DND-41 (cell line): Measurements from ENCODE around the gene HS3ST3B1.

Experiments
- ATAC-seq: fragments of 200-7000 bp; cut with Tn5 transposase; 3 replicates; pipeline ENCODE4 v1.9.1; 2021; ENCODE audit warnings: low read depth; ENCODE audit not compliant: insufficient read depth
- DNase-seq: peaks from one replicate; pipeline ENCODE4 v3.0.0-alpha.2; 2020
- H2AFZ ChIP-seq: 2 replicates; pipeline ENCODE4 v1.6.0; 2012; ENCODE audit warnings: low read depth, low read length
- H3K27ac ChIP-seq: 2 replicates; pipeline ENCODE4 v1.5.1; 2012; ENCODE audit warnings: low read length, inconsistent platforms
- H3K27me3 ChIP-seq: fragments of 200-600 bp; sonication (generic); 2 replicates; pipeline ENCODE4 v1.6.0; 2012; ENCODE audit warnings: low read length, mild to moderate bottlenecking, inconsistent platforms; ENCODE audit not compliant: insufficient read depth, poor library complexity
- H3K36me3 ChIP-seq: 2 replicates; pipeline ENCODE4 v1.5.1; 2012; ENCODE audit warnings: low read length, inconsistent platforms; ENCODE audit not compliant: insufficient read depth
- H3K4me1 ChIP-seq: 2 replicates; pipeline ENCODE4 v1.5.1; 2012; ENCODE audit warnings: mild to moderate bottlenecking, low read length; ENCODE audit not compliant: insufficient read depth
- H3K4me2 ChIP-seq: 2 replicates; pipeline ENCODE4 v1.6.0; 2012; ENCODE audit warnings: mild to moderate bottlenecking, moderate library complexity, low read length, inconsistent platforms; ENCODE audit not compliant: insufficient read depth
- H3K4me3 ChIP-seq, 2 experiments: fragments of 200-600 bp in 1 of 2; shearing (Covaris generic) in 1 of 2; 2 replicates each; pipeline ENCODE4 v1.5.1; 2012 to 2016; ENCODE audit warnings: inconsistent platforms in 2 of 2, low read length in 2 of 2, mild to moderate bottlenecking in 2 of 2, low read depth in 1 of 2, moderate library complexity in 1 of 2
- H3K79me2 ChIP-seq: 2 replicates; pipeline ENCODE4 v1.6.0; 2012; ENCODE audit warnings: low read length, inconsistent platforms; ENCODE audit not compliant: insufficient read depth
- H3K9ac ChIP-seq: 2 replicates; pipeline ENCODE4 v1.6.0; 2012; ENCODE audit warnings: low read depth, mild to moderate bottlenecking, inconsistent platforms, low read length, moderate library complexity
- H3K9me3 ChIP-seq: 2 replicates; pipeline ENCODE4 v1.5.1; 2012; ENCODE audit warnings: low read length, moderate library complexity, mild to moderate bottlenecking, inconsistent platforms; ENCODE audit not compliant: insufficient read depth, severe bottlenecking
- H4K20me1 ChIP-seq: 2 replicates; pipeline ENCODE4 v1.6.0; 2012; ENCODE audit warnings: low read length; ENCODE audit not compliant: insufficient read depth
- EZH2 ChIP-seq: IDR thresholded peaks from 3 replicates; pipeline ENCODE4 v1.6.1; 2012; ENCODE audit warnings: borderline replicate concordance, low read depth, mild to moderate bottlenecking, moderate library complexity, low read length, inconsistent platforms; ENCODE audit not compliant: severe bottlenecking
- TF ChIP-seq, protein P1 (sequence below): IDR thresholded peaks from 2 replicates; pipeline ENCODE4 v1.5.1; 2012; ENCODE audit warnings: borderline replicate concordance, low read length, moderate library complexity, mild to moderate bottlenecking; ENCODE audit not compliant: poor library complexity, severe bottlenecking; ENCODE audit errors: extremely low read depth

The HS3ST3B1 gene

DNA sequence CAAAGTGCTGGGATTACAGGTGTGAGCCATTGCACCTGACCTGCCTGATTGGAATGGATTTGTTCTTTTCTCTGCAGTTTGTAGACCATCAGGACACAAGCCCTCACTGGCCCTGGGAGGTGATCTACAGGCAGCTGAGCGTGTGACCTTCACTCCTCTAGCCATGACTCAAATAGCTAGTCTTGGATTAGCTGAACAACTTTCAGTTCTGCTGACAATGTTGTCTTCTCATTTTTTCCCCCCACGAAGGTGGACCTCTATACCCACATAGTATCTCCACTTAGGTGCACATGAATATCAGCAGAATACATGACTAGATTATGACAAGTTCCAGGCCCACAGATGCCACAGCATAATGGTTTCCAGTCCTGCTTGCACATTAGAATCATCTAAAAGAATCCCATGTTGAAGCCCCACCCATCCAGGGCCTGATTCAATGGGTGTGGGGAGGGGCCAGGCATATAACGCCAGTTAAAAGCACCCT, 36.8 kb downstream of the HS3ST3B1 start:
- no peak for ATAC-seq
- H3K9ac ChIP-seq: no peak overlapping the region
- no peaks in the 10 kb centered on the region for H3K27me3 ChIP-seq
- no peak for DNase-seq
- H4K20me1 ChIP-seq: no peaks in the 10 kb centered on the region; the same call in 1 of the 2 replicates
- no peaks in the 10 kb centered on the region for H3K9me3 ChIP-seq
- H3K79me2 ChIP-seq: peaks cover 58% of the 10 kb centered on the region
- peaks cover 6% of the 10 kb centered on the region; the same call in 1 of the 2 replicates for H3K36me3 ChIP-seq
- TF ChIP-seq EZH2: no peak
- TF ChIP-seq, protein P1, sequence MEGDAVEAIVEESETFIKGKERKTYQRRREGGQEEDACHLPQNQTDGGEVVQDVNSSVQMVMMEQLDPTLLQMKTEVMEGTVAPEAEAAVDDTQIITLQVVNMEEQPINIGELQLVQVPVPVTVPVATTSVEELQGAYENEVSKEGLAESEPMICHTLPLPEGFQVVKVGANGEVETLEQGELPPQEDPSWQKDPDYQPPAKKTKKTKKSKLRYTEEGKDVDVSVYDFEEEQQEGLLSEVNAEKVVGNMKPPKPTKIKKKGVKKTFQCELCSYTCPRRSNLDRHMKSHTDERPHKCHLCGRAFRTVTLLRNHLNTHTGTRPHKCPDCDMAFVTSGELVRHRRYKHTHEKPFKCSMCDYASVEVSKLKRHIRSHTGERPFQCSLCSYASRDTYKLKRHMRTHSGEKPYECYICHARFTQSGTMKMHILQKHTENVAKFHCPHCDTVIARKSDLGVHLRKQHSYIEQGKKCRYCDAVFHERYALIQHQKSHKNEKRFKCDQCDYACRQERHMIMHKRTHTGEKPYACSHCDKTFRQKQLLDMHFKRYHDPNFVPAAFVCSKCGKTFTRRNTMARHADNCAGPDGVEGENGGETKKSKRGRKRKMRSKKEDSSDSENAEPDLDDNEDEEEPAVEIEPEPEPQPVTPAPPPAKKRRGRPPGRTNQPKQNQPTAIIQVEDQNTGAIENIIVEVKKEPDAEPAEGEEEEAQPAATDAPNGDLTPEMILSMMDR: no peak
- H3K4me2 ChIP-seq: no peak overlapping the region
- H3K27ac ChIP-seq: no peak overlapping the region
- no peak overlapping the region for H2AFZ ChIP-seq
- no peak overlapping the region for H3K4me3 ChIP-seq
- peaks cover 9% of the 10 kb centered on the region; the same call in 1 of the 2 replicates for H3K4me1 ChIP-seq

GRCh38 chr17:14340857-14341754, 40.2 kb downstream of the HS3ST3B1 start:
- Histone ChIP-seq H3K36me3 (peaks cover 13% of the 10 kb centered on the region), H3K9me3 (no peaks in the 10 kb centered on the region), H2AFZ (no peak overlapping the region), H3K4me2 (no peak overlapping the region), H4K20me1 (no peaks in the 10 kb centered on the region; the same call in 1 of the 2 replicates), H3K27ac (no peak overlapping the region), H3K79me2 (peaks cover 38% of the 10 kb centered on the region), H3K4me1 (no peaks in the 10 kb centered on the region), H3K27me3 (no peaks in the 10 kb centered on the region), H3K9ac (no peak overlapping the region), H3K4me3 (no peak overlapping the region)
- TF ChIP-seq EZH2: no peak
- TF ChIP-seq, protein P1: no peak
- no peak for ATAC-seq
- no peak for DNase-seq

DNA sequence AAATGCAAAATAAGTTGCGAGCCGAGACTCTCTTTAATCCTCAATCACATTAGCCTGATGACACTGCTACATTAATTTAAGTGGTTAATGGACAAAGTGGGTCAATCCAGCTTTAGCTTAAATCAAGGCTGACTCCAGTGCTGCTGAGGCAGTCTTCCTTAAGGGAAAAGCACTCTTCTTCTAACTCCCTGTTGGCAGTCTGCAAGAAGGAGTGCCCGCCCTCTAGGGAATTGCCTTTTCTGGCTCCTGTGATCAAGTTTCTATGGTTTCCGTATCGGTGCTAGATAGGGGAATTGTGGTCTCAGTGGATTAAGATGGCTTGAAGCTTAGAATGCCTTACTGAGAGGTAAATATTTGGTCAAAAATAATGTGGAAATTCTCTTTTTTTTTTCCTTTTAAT, 41.0 kb downstream of the HS3ST3B1 start:
- TF ChIP-seq, protein P1: no peak
- TF ChIP-seq EZH2: no peak
- Histone ChIP-seq H3K36me3 (peaks cover 18% of the 10 kb centered on the region), H4K20me1 (no peaks in the 10 kb centered on the region), H3K79me2 (peaks cover 31% of the 10 kb centered on the region), H3K9me3 (no peaks in the 10 kb centered on the region), H3K27ac (no peak overlapping the region), H2AFZ (no peak overlapping the region), H3K4me2 (no peak overlapping the region), H3K4me1 (no peaks in the 10 kb centered on the region), H3K4me3 (no peak overlapping the region), H3K27me3 (no peaks in the 10 kb centered on the region), H3K9ac (no peak overlapping the region)
- no peak for ATAC-seq
- DNase-seq: no peak
